ENCODE data around the gene LILRA6. TPM values are rescaled to one million over a fixed set of nuclear protein-coding genes. Genes with fewer than 3 reads are reported as not detected.

Gene LILRA6
- total RNA-seq, 1 experiment from 2014 or later, result not detected

DNA sequence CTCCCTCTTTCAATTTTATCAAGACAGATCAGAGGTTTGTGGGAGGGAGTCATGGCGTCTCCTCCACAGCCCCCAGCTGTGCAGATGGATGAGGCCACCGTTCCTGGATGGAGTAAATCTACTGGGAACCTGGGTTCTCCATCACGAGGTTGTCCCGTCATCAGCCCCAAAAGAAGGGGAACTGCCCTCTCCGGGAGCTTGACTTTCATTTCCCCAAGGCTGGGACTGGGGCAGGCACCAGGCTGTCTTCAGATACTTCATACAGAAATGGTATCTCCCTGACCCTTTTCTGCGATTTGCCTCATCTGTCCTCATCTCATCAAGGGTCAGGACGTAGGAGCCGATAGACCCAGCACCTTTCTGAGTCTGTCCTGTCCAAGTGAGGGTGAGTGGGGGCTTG is 28.5 kb upstream of the LILRA6 start:
- Histone ChIP-seq H3K27ac (no peak overlapping the region), H3K79me2 (ENCODE audit: low read depth) (no peaks in the 10 kb centered on the region), H3K9me2 (ENCODE audit: insufficient read depth) (no peaks in the 10 kb centered on the region), H3K36me3 (ENCODE audit: low read depth) (no peaks in the 10 kb centered on the region), H3K27me3 (ENCODE audit: insufficient read depth, low read depth) (peaks cover 91% of the 10 kb centered on the region), H3K4me1 (replicated peaks; ENCODE audit: insufficient read depth) (no peaks in the 10 kb centered on the region), H4K20me1 (ENCODE audit: insufficient read depth) (no peaks in the 10 kb centered on the region), H3K9me3 (ENCODE audit: insufficient read depth, low read depth) (no peaks in the 10 kb centered on the region), H2AFZ (no peak overlapping the region), H3K4me2 (no peak overlapping the region), H3F3A (ENCODE audit: insufficient read depth, low read depth) (no peaks in the 10 kb centered on the region), H3K4me3 (no peak overlapping the region)
- no TSS peak for BruUV-seq (replicated peaks)
- no peak for DNase-seq
- ChIA-PET POLR2A (ENCODE audit: unreplicated experiment) (no interaction called here), CTCF (no interaction called here)
- TF ChIP-seq CTCF (conservative IDR thresholded peaks at IDR 0.05) (no peak), EZH2 (IDR thresholded peaks at IDR 0.05; ENCODE audit: low read depth) (no peak)
- intact Hi-C loops (cut with micrococcal nuclease; ENCODE audit: unreplicated experiment), result no loop called here

- H3K9me3 ChIP-seq (ENCODE audit: insufficient read depth, low read depth), result no peaks in the 10 kb centered on the region
- no peak overlapping the region for H2AFZ ChIP-seq
- H3K79me2 ChIP-seq (ENCODE audit: low read depth), result no peaks in the 10 kb centered on the region
- no peak for DNase-seq
- H3K36me3 ChIP-seq (ENCODE audit: low read depth), result no peaks in the 10 kb centered on the region
- H3K4me1 ChIP-seq (replicated peaks; ENCODE audit: insufficient read depth), result no peaks in the 10 kb centered on the region
- no TSS peak for BruUV-seq (replicated peaks)
- H3K4me3 ChIP-seq, result no peak overlapping the region
- intact Hi-C loops (cut with micrococcal nuclease; ENCODE audit: unreplicated experiment), result no loop called here
- H3K9me2 ChIP-seq (ENCODE audit: insufficient read depth), result no peaks in the 10 kb centered on the region
- H3F3A ChIP-seq (ENCODE audit: insufficient read depth, low read depth), result no peaks in the 10 kb centered on the region
- H3K27ac ChIP-seq, result no peak overlapping the region
- ChIA-PET CTCF (interaction anchor here (0.8 kb wide), 1 partner anchor 122 kb away, joined by 3 read pairs; no protein-coding TSS in a partner anchor), POLR2A (ENCODE audit: unreplicated experiment) (no interaction called here)
- TF ChIP-seq CTCF (conservative IDR thresholded peaks at IDR 0.05) (no peak), EZH2 (IDR thresholded peaks at IDR 0.05; ENCODE audit: low read depth) (no peak)
- no peaks in the 10 kb centered on the region for H4K20me1 ChIP-seq (ENCODE audit: insufficient read depth)
- peaks cover 88% of the 10 kb centered on the region for H3K27me3 ChIP-seq (ENCODE audit: insufficient read depth, low read depth)
- H3K4me2 ChIP-seq, result no peak overlapping the region
Measured at GRCh38 chr19:54268936-54269335, 26.3 kb upstream of the LILRA6 start.

GRCh38 chr19:54266133-54266532 is 23.5 kb upstream of the LILRA6 start:
- no peaks in the 10 kb centered on the region for H3F3A ChIP-seq (ENCODE audit: insufficient read depth, low read depth)
- no peaks in the 10 kb centered on the region for H3K9me3 ChIP-seq (ENCODE audit: insufficient read depth, low read depth)
- DNase-seq, result peak; percentile 69 to 79
- H3K4me2 ChIP-seq, result no peak overlapping the region
- BruUV-seq (replicated peaks), result no TSS peak
- H3K79me2 ChIP-seq (ENCODE audit: low read depth), result no peaks in the 10 kb centered on the region
- TF ChIP-seq EZH2 (IDR thresholded peaks at IDR 0.05; ENCODE audit: low read depth), result no peak
- peak; percentile 95 for TF ChIP-seq CTCF (conservative IDR thresholded peaks at IDR 0.05)
- no peak overlapping the region for H2AFZ ChIP-seq
- no peaks in the 10 kb centered on the region for H3K36me3 ChIP-seq (ENCODE audit: low read depth)
- H3K27me3 ChIP-seq (ENCODE audit: insufficient read depth, low read depth), result peaks cover 77% of the 10 kb centered on the region
- ChIA-PET POLR2A (ENCODE audit: unreplicated experiment) (interaction anchor here (0.6 kb wide), 3 partner anchors 78 to 1451 kb away, joined by 3 to 6 read pairs (median 5); no protein-coding TSS in a partner anchor), CTCF (interaction anchor here (0.5 to 0.6 kb wide), 7 partner anchors 13 to 1152 kb away, joined by 3 to 7 read pairs (median 4); partner anchors contain the start of gene TSEN34)
- H3K4me1 ChIP-seq (replicated peaks; ENCODE audit: insufficient read depth), result no peaks in the 10 kb centered on the region
- intact Hi-C loops (cut with micrococcal nuclease; ENCODE audit: unreplicated experiment), result no loop called here
- H3K27ac ChIP-seq, result no peak overlapping the region
- H3K9me2 ChIP-seq (ENCODE audit: insufficient read depth), result no peaks in the 10 kb centered on the region
- no peak overlapping the region for H3K4me3 ChIP-seq
- no peaks in the 10 kb centered on the region for H4K20me1 ChIP-seq (ENCODE audit: insufficient read depth)
